HL-60/S4 treated with phorbol 12-myristate 13-acetate at 8.2 ng/mL for 4 days and 3 days (cell line): ENCODE measurements around the gene TRAF6.
"Not testable (repeated sequence)": the region's sequence is repeated elsewhere in the genome, so short reads cannot be mapped to it uniquely, and the experiment has no call there.

Experiments used
- in situ Hi-C: fragments of 300-500 bp; cut with MboI; formaldehyde crosslinking; loops from 2 replicates; pipeline ENCODE4 v1.15.0; 2022; ENCODE audit warnings: low sequenced_read_pairs

Gene TRAF6, protein sequence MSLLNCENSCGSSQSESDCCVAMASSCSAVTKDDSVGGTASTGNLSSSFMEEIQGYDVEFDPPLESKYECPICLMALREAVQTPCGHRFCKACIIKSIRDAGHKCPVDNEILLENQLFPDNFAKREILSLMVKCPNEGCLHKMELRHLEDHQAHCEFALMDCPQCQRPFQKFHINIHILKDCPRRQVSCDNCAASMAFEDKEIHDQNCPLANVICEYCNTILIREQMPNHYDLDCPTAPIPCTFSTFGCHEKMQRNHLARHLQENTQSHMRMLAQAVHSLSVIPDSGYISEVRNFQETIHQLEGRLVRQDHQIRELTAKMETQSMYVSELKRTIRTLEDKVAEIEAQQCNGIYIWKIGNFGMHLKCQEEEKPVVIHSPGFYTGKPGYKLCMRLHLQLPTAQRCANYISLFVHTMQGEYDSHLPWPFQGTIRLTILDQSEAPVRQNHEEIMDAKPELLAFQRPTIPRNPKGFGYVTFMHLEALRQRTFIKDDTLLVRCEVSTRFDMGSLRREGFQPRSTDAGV

DNA sequence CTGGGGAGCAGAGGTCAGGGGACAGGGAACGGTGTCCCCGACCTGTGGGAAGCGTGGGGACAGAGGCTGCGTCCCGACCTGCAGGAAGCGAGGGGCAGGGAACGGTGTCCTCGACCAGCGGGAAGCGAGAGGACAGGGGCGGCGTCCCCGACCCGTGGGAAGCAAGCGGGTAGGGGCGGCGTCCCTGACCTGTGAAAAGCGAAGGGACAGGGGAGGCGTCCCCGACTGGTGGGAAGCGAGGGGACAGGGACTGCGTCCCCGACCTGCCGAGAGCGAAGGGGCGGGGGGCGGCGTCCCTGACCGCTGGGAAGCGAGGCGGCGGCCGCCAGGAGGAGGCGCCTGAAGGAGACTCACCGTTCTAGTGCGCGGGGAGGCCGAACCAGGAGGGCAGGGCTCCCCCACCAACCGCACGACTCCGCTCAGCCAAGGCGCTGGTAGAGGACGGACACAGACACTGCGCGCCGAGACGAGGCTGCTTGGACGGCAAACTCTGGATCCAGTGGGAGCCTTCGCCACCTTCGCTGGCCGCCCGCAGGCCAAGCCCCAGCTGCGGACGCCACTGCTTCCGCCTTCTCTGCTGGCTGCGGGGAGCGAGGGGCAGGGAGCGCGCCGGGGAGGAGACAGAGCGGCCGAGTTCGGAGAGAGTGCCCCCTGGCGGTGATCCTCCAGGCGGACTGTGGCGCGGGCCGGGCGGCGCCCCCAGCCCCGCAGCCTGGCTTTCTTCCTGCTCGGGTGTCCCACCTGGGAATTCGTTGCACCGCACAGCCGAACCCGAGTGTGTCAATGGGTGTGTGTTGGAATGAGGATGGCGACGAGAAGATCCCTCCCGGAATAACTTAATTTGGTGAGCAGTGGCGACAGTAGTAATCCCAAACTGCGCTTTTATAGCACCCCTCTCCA, at the start of gene TRAF6:
TSS of gene TRAF6 (minus strand) at position 579 of the 900 bp plus-strand sequence. CDS start 8,757 bp downstream, outside the sequence.
- in situ Hi-C loops: no loop called here

GRCh38 chr11:36558571-36559413, 48.7 kb upstream of the TRAF6 start:
- in situ Hi-C loops: loop anchor here (25.0 kb wide), 1 partner anchor 179 kb away; no protein-coding TSS in a partner anchor

DNA sequence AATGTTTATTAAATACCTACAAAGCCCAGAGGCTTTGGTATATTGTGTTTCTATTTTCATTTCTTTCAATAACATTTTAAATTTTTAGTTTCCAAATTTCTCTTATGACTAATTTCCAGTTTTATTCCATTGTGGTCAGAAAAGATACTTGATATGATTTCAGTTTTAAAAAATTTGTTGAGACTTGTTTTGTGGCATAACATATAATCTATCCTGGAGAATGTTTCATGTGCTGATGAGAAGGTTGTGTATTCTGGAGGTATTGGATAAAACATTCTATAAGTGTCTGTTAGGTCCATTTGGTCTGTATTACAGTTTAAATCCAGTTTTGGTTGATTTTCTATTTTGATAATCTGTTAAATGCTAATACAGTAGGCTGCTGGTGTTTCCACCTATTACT, 47.9 kb upstream of the TRAF6 start:
- in situ Hi-C loops: loop anchor here (25.0 kb wide), 1 partner anchor 179 kb away; no protein-coding TSS in a partner anchor

DNA sequence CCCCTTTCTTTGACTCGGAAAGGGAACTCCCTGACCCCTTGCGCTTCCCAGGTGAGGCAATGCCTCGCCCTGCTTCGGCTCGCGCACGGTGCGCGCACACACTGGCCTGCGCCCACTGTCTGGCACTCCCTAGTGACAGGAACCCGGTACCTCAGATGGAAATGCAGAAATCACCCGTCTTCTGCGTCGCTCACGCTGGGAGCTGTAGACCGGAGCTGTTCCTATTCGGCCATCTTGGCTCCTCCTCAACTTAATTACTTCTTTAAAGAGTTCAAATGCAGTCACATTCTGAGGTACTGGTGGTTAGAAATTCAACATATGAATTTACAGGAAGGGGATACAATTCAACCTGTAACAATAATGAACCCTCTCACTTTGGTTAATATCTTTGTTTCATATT, 47.3 kb upstream of the TRAF6 start:
- in situ Hi-C loops: loop anchor here (25.0 kb wide), 1 partner anchor 180 kb away; no protein-coding TSS in a partner anchor

- in situ Hi-C loops: loop anchor here (25.0 kb wide), 1 partner anchor 187 kb away; no protein-coding TSS in a partner anchor
Measured at GRCh38 chr11:36550385-36551115, 40.5 kb upstream of the TRAF6 start.

- in situ Hi-C loops: no loop called here
Measured at GRCh38 chr11:36540998-36541397, 30.9 kb upstream of the TRAF6 start.

- in situ Hi-C loops: no loop called here
Measured at GRCh38 chr11:36534276-36534840, 24.3 kb upstream of the TRAF6 start.

DNA sequence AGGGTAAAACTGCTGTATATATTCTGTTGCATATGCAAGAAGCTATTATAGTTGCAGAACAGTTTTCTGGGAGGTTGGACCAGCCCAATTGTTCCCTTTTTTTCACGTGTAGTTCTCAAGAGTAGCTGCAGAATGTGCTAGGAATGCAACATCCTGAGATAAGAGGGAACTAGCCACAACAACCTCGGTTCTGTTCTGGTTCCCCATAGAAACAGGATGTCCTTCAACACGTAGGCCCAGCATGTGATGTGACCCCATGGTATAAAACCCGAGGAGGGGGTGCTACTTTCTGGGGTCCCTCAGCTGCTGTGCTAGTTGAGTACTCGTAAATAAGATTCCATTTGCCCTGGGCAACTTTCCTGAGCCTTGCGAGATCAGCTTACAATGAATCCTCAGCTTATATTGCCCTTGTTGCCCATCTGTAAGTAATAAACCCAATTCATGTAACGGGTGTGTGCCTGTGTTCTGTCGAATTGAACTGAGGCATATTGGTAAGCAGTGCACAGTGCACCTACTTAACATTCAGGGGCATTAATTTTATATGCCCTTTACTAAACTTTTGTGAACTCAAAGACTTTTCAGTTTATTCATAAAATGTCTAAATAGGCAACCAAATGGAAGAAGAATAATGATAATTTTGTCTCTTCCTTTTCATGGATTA, 23.0 kb upstream of the TRAF6 start:
- in situ Hi-C loops: no loop called here

- in situ Hi-C loops: no loop called here
Measured at GRCh38 chr11:36530840-36531239, 20.8 kb upstream of the TRAF6 start.

DNA sequence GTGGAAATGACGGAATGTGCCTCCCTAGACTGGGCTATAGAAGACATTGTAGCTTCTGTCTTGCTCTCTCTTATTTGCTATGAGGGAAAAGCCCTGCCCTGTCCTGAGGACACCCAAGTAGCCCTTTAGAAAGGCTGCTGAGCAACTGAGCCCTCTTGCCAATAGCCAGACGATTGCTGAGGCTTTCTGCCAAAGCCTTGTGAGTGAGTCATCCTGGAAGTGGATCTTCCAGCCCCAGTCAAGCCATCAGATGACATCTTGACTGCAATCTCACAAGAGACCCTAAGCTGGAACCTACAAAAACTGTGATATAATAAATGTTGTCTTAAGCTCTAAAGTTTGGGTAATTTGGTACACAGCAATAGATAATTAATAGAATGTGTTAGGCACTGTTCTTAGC, 3.9 kb upstream of the TRAF6 start:
- in situ Hi-C loops: no loop called here

GRCh38 chr11:36512016-36512415, 1.9 kb upstream of the TRAF6 start:
- in situ Hi-C loops: no loop called here

DNA sequence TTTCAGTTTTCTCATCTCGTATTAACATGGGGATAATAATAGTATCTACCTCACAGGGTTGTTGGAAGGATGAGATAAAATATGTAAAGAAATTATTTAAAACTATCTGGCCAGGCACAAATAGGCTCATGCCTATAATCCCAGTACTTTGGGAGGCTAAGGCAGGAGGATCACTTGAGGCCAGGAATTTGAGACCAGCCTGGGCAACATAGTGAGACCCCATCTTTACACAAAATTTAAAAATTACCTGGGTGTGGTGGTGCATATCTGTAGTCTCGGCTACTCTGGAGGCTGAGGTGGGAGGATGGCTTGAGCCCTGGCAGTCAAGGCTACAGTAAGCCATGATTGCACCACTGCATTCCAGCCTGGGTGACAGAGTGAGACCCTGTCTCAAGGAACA, 990 bp upstream of the TRAF6 start:
- in situ Hi-C loops: not testable (repeated sequence)

DNA sequence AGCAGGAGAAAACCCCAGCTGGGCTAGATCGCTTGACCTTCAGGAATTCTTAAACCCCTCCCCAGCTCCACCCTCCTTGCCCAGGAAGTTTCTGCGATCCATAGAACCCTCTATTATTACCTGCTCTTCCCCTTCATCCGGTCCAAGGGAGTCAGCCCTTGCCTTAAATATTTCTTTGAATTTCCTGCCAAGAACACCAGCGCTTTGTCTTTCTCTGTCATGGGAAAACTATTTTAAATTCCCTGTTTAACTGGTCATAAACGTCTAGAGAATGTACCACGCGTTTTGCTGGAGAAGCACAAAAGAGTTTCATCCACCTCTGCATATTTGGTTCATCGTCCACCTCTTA, 496 bp upstream of the TRAF6 start:
- in situ Hi-C loops: no loop called here

DNA sequence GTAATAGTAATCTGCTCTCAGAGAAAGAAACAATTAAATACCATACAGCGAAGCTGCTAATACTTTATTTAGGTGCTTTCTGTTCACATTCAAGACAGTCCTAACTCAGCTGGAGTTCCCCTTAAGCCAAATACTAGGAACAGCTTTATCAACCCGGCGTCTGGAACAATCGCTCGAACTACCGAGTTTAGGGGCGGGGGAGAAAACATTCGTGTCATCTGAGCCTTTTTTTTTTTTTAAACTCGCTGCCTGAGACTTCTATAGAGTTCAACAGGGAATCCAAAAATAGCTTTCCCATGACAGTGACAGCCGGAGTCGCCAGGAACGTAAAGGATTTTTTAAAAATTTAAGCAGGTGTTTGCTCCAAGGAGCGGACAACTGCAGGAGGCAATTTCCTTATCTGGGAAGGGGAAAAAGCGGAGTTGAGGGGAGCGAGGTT, 852 bp downstream of the TRAF6 start:
- in situ Hi-C loops: no loop called here

DNA sequence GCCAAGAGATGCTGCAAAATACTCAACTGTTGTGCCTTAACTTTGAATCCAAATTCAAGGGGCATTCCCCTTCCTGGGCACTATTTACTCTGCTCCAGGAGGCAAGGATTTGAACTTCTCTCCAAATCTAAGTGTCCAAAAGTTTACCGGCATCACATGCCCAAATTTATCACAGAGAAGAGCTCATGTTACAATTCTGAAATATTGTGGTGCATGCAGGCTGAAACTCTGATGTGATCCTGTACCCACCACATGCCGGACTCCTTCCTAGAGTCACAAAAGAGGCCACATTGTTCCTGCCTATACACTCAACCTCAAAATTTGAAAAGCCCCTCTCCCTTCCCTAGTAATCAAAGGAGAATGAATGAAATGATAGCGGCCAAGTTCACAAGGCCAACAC, 1.3 kb downstream of the TRAF6 start:
- in situ Hi-C loops: no loop called here

DNA sequence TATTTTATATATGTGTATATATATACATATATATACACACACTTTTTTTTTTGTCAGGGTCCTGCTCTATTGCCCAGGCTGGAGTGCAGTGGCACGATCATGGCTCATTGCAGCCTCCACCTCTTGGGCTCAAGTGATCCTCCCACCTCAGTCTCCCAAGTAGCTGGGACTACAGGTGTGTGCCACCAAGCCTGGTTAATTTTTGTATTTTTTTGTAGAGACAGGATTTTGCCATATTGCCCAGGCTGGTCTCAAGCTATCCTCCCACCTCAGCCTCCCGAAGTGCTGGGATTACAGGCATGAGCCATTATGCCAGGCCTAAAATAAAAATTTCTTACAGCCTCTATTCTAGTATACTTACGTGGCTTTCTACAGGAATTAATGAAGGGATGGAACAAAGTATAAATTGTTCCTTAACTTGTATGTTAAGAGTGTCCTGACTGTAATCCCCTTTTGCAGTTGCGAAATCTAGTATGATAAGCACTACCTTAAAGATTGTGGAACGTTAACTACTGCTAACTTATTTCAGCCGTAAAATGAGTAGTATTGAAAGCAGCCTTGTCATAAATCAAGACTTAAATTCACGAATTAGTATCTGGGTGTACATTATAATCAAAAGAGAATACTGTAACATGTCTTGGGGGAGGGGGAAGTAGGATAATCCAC, 2.1 kb downstream of the TRAF6 start:
- in situ Hi-C loops: no loop called here

GRCh38 chr11:36501236-36501635, 8.8 kb downstream of the TRAF6 start:
- in situ Hi-C loops: no loop called here

DNA sequence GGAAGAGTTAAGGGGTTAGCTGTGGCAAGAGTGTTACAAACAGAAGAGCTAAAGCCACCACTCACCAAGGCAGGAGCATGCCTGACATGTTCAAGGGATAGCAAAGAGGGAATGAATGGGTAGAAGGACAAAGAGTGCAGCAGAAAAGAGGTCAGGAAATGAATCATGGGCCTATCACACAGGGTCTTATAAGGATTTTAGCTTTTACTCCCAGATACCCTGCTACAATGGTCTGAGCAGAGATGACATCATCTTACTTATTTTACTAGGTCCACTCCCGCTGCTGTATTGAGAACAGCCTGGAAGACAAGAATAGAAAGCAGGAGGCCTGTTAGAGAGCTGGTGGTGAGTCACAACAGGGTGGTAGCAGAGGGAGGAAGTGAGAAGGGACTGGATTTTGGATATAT, 9.8 kb downstream of the TRAF6 start:
- in situ Hi-C loops: no loop called here
